Natural killer cell (primary cell): Measurements from ENCODE around the gene TRAF7. TPM values are rescaled to one million over a fixed set of nuclear protein-coding genes. Genes with fewer than 3 reads are reported as not detected.

Experiments
- ATAC-seq, 3 donors: fragments of 150-1000 bp in 2 of 3; fragments of 200-7000 bp in 1 of 3; cut with Tn5 transposase; 1 replicate in 1 of 3; 2 replicates in 2 of 3; pipeline ENCODE4 v1.10.0; 2021; ENCODE audit warnings: mild to moderate bottlenecking in 2 of 3, moderate library complexity in 2 of 3
- DNase-seq, 2 donors: peaks; one replicate each; pipeline versions ENCODE4 v3.0.0 to v3.0.0-alpha.2; 2013 to 2021; ENCODE audit warnings: mixed read lengths in 1 of 2
- H3K27ac ChIP-seq: one replicate; pipeline ENCODE4 v1.5.1; 2013; ENCODE audit warnings: mild to moderate bottlenecking, low read length
- H3K27me3 ChIP-seq: one replicate; pipeline ENCODE4 v1.6.1; 2013; ENCODE audit warnings: low read length; ENCODE audit not compliant: control insufficient read depth, insufficient read depth
- H3K36me3 ChIP-seq: one replicate; pipeline ENCODE4 v1.6.1; 2013; ENCODE audit warnings: low read length; ENCODE audit not compliant: control insufficient read depth, insufficient read depth
- H3K4me1 ChIP-seq: one replicate; pipeline ENCODE4 v1.6.1; 2013; ENCODE audit warnings: low read length; ENCODE audit not compliant: control insufficient read depth, insufficient read depth
- H3K4me3 ChIP-seq: one replicate; pipeline ENCODE4 v1.5.1; 2013; ENCODE audit warnings: low read length
- H3K9me3 ChIP-seq: one replicate; pipeline ENCODE4 v1.6.1; 2013; ENCODE audit warnings: low read length; ENCODE audit not compliant: control insufficient read depth, insufficient read depth
- H3K27ac Mint-ChIP-seq, 2 donors: one replicate each; pipeline ENCODE4 v1.8.0; 2022; ENCODE audit warnings: mild to moderate bottlenecking in 2 of 2, mixed read lengths in 2 of 2, moderate library complexity in 1 of 2
- H3K27me3 Mint-ChIP-seq, 2 donors: one replicate each; pipeline ENCODE4 v1.8.0; 2022; ENCODE audit warnings: low read depth in 2 of 2, mixed read lengths in 2 of 2
- H3K36me3 Mint-ChIP-seq: one replicate; pipeline ENCODE4 v1.8.0; 2022; ENCODE audit warnings: mixed read lengths
- H3K4me1 Mint-ChIP-seq, 2 donors: one replicate each; pipeline ENCODE4 v1.8.0; 2022; ENCODE audit warnings: mixed read lengths in 2 of 2
- H3K4me3 Mint-ChIP-seq: one replicate; pipeline ENCODE4 v1.8.0; 2022; ENCODE audit warnings: mild to moderate bottlenecking, moderate library complexity, mixed read lengths
- H3K9me3 Mint-ChIP-seq, 2 donors: one replicate each; pipeline ENCODE4 v1.8.0; 2022; ENCODE audit warnings: mixed read lengths in 2 of 2
- WGBS: methylation state at CpG from one replicate; pipeline ENCODE4 v1.1.7; 2013; ENCODE audit warnings: missing lambda C conversion rate; ENCODE audit not compliant: insufficient coverage; 5-methylcytosine and 5-hydroxymethylcytosine counted together
- intact Hi-C: fragments of 100-400 bp; cut with micrococcal nuclease; formaldehyde crosslinking; loops from one replicate; pipeline ENCODE4 v1.14.2; 2022
- total RNA-seq, 4 donors: library from RNA; stranded (reverse); fragments of 120-200 nt in 1 of 4; gene quantifications; one replicate each; pipeline versions ENCODE4 v1.2.3 to v1.2.4, GENCODE V29; 2013 to 2022
- TF ChIP-seq, protein P1 (sequence below): fragments of 200-600 bp; IDR thresholded peaks from one replicate; pipeline ENCODE4 v1.8.0; 2022; ENCODE audit warnings: antibody characterized with exemption

The TRAF7 gene
- total RNA-seq, 3 donors from 2014 or later (not counting 1 experiment from before 2014, with no cell fraction given): 29.3 to 39.1 (median 37.3) TPM

DNA sequence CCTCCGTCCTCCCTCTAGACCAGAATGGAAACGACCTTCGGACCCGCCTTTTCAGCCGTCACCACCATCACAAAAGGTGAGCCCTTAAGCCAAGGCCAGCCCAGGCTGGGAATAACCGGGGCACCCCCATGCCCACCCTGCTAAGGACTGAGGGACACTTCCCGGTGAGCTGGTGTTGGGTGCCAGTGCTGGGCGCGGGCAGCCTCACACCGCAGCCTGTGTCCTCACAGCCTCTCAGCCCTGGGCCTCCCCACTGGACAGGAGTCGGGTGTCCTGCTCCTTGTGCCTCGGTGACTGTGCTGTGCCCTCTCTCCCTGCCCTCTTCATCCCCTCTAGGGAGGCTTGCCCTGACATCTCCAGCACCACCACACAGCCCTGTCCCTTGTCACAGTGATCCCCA, 10.3 kb downstream of the TRAF7 start:
- Mint-ChIP-seq H3K9me3 (no peaks in the 10 kb centered on the region), H3K4me3 (no peak overlapping the region), H3K36me3 (no peaks in the 10 kb centered on the region), H3K4me1 (peaks cover 0 to 10% of the 10 kb centered on the region in 2 donors), H3K27me3 (no peaks in the 10 kb centered on the region), H3K27ac (peak overlapping the region in 1 of 2 donors; percentile 71)
- TF ChIP-seq, protein P1, sequence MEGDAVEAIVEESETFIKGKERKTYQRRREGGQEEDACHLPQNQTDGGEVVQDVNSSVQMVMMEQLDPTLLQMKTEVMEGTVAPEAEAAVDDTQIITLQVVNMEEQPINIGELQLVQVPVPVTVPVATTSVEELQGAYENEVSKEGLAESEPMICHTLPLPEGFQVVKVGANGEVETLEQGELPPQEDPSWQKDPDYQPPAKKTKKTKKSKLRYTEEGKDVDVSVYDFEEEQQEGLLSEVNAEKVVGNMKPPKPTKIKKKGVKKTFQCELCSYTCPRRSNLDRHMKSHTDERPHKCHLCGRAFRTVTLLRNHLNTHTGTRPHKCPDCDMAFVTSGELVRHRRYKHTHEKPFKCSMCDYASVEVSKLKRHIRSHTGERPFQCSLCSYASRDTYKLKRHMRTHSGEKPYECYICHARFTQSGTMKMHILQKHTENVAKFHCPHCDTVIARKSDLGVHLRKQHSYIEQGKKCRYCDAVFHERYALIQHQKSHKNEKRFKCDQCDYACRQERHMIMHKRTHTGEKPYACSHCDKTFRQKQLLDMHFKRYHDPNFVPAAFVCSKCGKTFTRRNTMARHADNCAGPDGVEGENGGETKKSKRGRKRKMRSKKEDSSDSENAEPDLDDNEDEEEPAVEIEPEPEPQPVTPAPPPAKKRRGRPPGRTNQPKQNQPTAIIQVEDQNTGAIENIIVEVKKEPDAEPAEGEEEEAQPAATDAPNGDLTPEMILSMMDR: no peak
- 98% methylated on average over 12 of the region's 12 CpGs for WGBS
- H3K9me3 ChIP-seq: no peaks in the 10 kb centered on the region
- no peaks in the 10 kb centered on the region for H3K27me3 ChIP-seq
- H3K27ac ChIP-seq: no peak overlapping the region
- H3K36me3 ChIP-seq: peaks cover 15% of the 10 kb centered on the region
- no peak overlapping the region for H3K4me3 ChIP-seq
- no peak for ATAC-seq
- H3K4me1 ChIP-seq: peaks cover 4% of the 10 kb centered on the region
- DNase-seq: no peak
- intact Hi-C loops: no loop called here

DNA sequence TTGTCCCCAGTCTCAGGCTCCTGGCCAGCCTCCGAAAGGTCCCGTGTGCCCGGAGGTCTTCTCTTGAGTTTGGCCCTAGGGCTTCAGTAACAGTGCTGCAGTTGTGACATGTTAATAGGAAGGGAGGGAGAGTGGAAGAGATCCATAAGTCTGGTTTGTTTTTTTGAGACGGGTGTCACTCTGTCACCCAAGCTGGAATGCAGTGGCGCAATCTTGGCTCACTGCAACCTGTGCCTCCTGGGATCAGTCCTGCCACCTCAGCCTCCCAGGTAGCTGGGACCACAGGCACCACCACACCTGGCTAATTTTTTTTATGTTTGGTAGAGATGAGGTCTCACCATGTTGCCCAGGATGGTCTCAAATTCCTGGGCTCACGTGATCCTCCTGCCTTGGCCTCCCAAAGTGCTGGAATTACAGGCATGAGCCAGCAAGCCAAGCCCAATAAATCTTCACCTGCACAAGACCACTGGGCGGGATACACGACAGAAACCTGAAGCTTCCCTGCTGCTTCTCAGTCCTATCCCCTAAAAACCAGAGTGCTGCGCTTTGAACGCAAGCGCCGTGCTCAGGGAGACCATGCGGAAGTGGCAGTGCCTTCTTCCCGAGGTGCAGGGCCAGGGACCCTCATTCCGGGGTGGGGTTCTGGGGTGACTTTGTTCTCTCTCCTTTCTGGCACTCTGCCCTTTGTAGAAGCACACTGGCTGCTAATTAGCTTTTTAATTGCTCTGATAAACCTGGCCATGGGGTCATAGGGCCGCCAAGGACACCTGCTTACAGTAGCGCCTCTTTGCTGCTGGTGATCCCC, 10.9 kb downstream of the TRAF7 start:
- intact Hi-C loops: no loop called here
- TF ChIP-seq, protein P1: no peak
- DNase-seq (no peak), ATAC-seq (no peak)
- Histone ChIP-seq H3K4me3 (no peak overlapping the region), H3K9me3 (no peaks in the 10 kb centered on the region), H3K27ac (no peak overlapping the region), H3K4me1 (peaks cover 2% of the 10 kb centered on the region), H3K27me3 (no peaks in the 10 kb centered on the region), H3K36me3 (peaks cover 16% of the 10 kb centered on the region)
- no peaks in the 10 kb centered on the region for H3K27me3 Mint-ChIP-seq
- 98% methylated on average over 17 of the region's 17 CpGs for WGBS
- H3K27ac Mint-ChIP-seq: peak overlapping the region in 1 of 2 donors; percentile 71
- no peak overlapping the region for H3K4me3 Mint-ChIP-seq
- peaks cover 0 to 10% of the 10 kb centered on the region in 2 donors for H3K4me1 Mint-ChIP-seq
- no peaks in the 10 kb centered on the region for H3K36me3 Mint-ChIP-seq
- no peaks in the 10 kb centered on the region for H3K9me3 Mint-ChIP-seq

DNA sequence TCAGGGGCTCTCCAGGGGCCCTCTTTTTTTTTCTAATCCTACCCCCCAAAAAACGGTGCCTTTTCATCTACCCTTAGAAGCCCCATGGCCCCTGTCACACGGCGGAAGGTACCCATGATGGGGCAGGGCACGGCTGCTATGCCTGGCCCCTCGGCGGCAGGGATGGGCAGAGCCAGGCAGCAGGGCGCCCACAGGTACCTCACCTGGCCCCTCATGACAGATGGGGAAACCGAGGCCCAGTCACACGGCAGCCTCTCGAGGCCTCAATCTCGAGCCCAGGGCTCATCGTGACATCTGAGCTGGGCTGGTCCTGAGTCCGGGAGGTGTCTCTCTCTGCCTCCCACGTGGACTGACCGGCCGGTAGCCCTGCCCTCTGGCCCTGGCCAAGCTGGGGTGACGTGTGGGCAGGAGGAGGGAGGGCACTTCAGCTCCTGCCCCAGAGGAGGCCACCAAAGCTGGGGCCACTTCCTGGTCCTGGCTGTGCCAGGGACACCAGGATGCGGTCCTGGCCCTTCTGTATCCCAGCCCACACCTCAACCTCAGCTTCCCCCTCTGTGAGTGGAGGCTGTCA, 11.6 kb downstream of the TRAF7 start:
- H3K27ac Mint-ChIP-seq: peak overlapping the region in 1 of 2 donors; percentile 45
- H3K4me3 Mint-ChIP-seq: no peak overlapping the region
- WGBS: 95% methylated on average over 18 of the region's 18 CpGs
- H3K4me1 ChIP-seq: no peaks in the 10 kb centered on the region
- H3K4me1 Mint-ChIP-seq: peaks cover 0 to 5% of the 10 kb centered on the region in 2 donors
- peaks cover 21% of the 10 kb centered on the region for H3K36me3 ChIP-seq
- ATAC-seq: no peak
- TF ChIP-seq, protein P1: no peak
- H3K9me3 Mint-ChIP-seq: no peaks in the 10 kb centered on the region
- no peak overlapping the region for H3K27ac ChIP-seq
- no peaks in the 10 kb centered on the region for H3K36me3 Mint-ChIP-seq
- no peaks in the 10 kb centered on the region for H3K9me3 ChIP-seq
- no peak for DNase-seq
- no peaks in the 10 kb centered on the region for H3K27me3 ChIP-seq
- H3K27me3 Mint-ChIP-seq: no peaks in the 10 kb centered on the region
- intact Hi-C loops: no loop called here
- H3K4me3 ChIP-seq: no peak overlapping the region
